Esophagus muscularis mucosa (tissue), 3 donors: ENCODE results near the gene SPOP.
A peak's percentile ranks its signal among the peaks of the same experiment; 100 is the strongest.

Experiments
- EP300 ChIP-seq: sonication (generic); formaldehyde crosslinking; IDR thresholded peaks from one replicate; pipeline ENCODE4 v1.6.1; 2017; ENCODE audit warnings: antibody characterized with exemption
- POLR2AphosphoS5 ChIP-seq, 2 donors: sonication (generic); formaldehyde crosslinking; IDR thresholded peaks; one replicate each; pipeline ENCODE4 v1.6.1; 2017; ENCODE audit warnings: antibody characterized with exemption in 2 of 2

- TF ChIP-seq POLR2AphosphoS5 (IDR thresholded peaks at IDR 0.05) (peak in 1 of 2 donors; percentile 21), EP300 (no peak)
These were observed 103.5 kb downstream of the SPOP start for GRCh38 chr17:49574323-49574781.
